ENCODE measurements around the gene ALMS1. TPM values are rescaled to one million over a fixed set of nuclear protein-coding genes. Genes with fewer than 3 reads are reported as not detected.

Gene ALMS1
- total and polyA plus RNA-seq, 2 of the 8 experiments (the other 6 are each of a cell fraction or from before 2014, with no cell fraction given) = 21.8 to 45.6 TPM

DNA sequence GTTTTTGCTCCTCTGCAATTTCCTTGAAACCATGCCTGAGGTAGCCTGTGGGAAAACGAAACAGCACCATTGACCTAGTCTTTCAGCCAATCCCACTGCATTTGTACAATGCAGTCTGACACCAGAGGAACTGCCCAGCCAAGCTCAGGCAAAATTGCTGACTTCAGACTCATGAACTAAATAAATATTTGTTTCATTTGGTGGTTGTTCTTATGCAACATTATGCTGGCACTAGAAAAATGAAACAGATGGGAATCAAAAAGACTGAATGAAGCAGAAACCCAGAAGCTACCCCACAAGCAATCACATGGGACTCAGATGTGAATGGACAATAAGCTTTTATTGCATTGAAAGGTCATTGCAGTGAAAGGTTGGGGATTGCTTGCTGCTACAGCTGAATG is 254.9 kb downstream of the ALMS1 start:
- Histone ChIP-seq H4K5ac (ENCODE audit: insufficient read length, low read depth, low read length) (no peak overlapping the region), H4K91ac (replicated peaks; ENCODE audit: insufficient read length, low read length) (no peak overlapping the region), H3K9me3 (ENCODE audit: insufficient read depth in 2 of 2, low read depth in 1 of 2, low read length in 1 of 2) (peaks cover 34 to 43% of the 10 kb centered on the region in 2 experiments), H2AK5ac (ENCODE audit: low read depth, low read length) (no peak overlapping the region), H2BK5ac (ENCODE audit: low read depth, low read length) (no peak overlapping the region), H2AFZ (ENCODE audit: low read length) (no peak overlapping the region), H3K18ac (ENCODE audit: extremely low read depth, low read length) (no peak overlapping the region), H2BK120ac (replicated peaks; ENCODE audit: low read depth, low read length) (no peak overlapping the region), H3K27ac (ENCODE audit: low read depth, low read length) (no peak overlapping the region), H3K23me2 (ENCODE audit: low read depth, low read length) (no peaks in the 10 kb centered on the region), H4K8ac (ENCODE audit: extremely low read depth, insufficient read depth, low read length) (no peak overlapping the region), H3K79me2 (ENCODE audit: control insufficient read depth in 1 of 2, insufficient read depth in 2 of 2, low read length in 2 of 2) (no peaks in the 10 kb centered on the region), H3K4me3 (ENCODE audit: extremely low read depth in 1 of 4, insufficient read depth in 2 of 4, low read depth in 3 of 4, low read length in 4 of 4) (no peak overlapping the region), H3K4ac (replicated peaks; ENCODE audit: insufficient read length, low read depth, low read length) (no peak overlapping the region), H3K36me3 (ENCODE audit: control insufficient read depth in 2 of 4, insufficient read depth in 4 of 4, low read length in 3 of 4) (no peaks in the 10 kb centered on the region), H2BK12ac (ENCODE audit: low read depth, low read length) (no peak overlapping the region), H2BK15ac (ENCODE audit: low read length) (no peak overlapping the region), H3K23ac (ENCODE audit: insufficient read length) (no peak overlapping the region), H3K79me1 (ENCODE audit: low read depth, low read length) (no peaks in the 10 kb centered on the region), H3K14ac (ENCODE audit: insufficient read length) (no peak overlapping the region), H3K27me3 (replicated peaks in 1 of 4; ENCODE audit: control insufficient read depth in 3 of 4, extremely low read depth in 1 of 4, insufficient read depth in 3 of 4, low read length in 3 of 4) (no peaks in the 10 kb centered on the region), H3K4me2 (ENCODE audit: insufficient read depth in 1 of 2, low read depth in 2 of 2, low read length in 2 of 2) (no peak overlapping the region), H2BK20ac (ENCODE audit: low read length) (no peak overlapping the region), H3K9ac (replicated peaks in 1 of 4; ENCODE audit: extremely low read depth in 1 of 4, low read depth in 3 of 4, low read length in 3 of 4) (no peak overlapping the region), H3K56ac (replicated peaks; ENCODE audit: insufficient read length, low read depth, low read length) (no peak overlapping the region), H3K4me1 (replicated peaks in 1 of 4; ENCODE audit: control insufficient read depth in 3 of 4, insufficient read depth in 4 of 4, low read length in 3 of 4) (no peaks in the 10 kb centered on the region), H4K20me1 (replicated peaks in 1 of 2; ENCODE audit: control insufficient read depth in 1 of 2, insufficient read depth in 2 of 2, low read length in 2 of 2) (no peaks in the 10 kb centered on the region)
- no peak for TF ChIP-seq TCF12 (IDR thresholded peaks at IDR 0.05; ENCODE audit: low read depth, low read length)
- TF ChIP-seq SP1 (IDR thresholded peaks at IDR 0.05; ENCODE audit: low read depth, low read length) = no peak
- TF ChIP-seq CHD1 (IDR thresholded peaks at IDR 0.05; ENCODE audit: low read depth, low read length) = no peak
- no peak for TF ChIP-seq SRF (IDR thresholded peaks at IDR 0.05; ENCODE audit: low read depth, low read length)
- TF ChIP-seq NANOG (IDR thresholded peaks at IDR 0.05; ENCODE audit: insufficient read depth, low read depth, low read length, poor library complexity, severe bottlenecking) = no peak
- no peak for DNase-seq (ENCODE audit: low read depth in 1 of 2, low spot score in 2 of 2)
- CTCF ChIA-PET (ENCODE audit: partially characterized antibody) = interaction anchor here (0.6 to 0.8 kb wide), 2 partner anchors 10 to 41 kb away, joined by 3 read pairs; no protein-coding TSS in a partner anchor
- 78% methylated on average over 1 of the region's 1 CpG; no CpG with 5 or more reads in 1 of the 2 experiments for WGBS, 2 experiments (ENCODE audit: extremely low coverage in 1 of 2, insufficient coverage in 1 of 2, insufficient read length in 1 of 2, insufficient replicate concordance in 2 of 2, low coverage in 1 of 2, low lambda C conversion rate in 2 of 2, missing lambda C conversion rate in 1 of 2)
- POLR2A ChIA-PET (ENCODE audit: partially characterized antibody) = no interaction called here
- FAIRE-seq = no peak
